NCI-H748 (cell line): ENCODE measurements around the gene HSPA12A.

Experiments
- DNase-seq: peaks from one replicate; lab custom pipeline; 2025; ENCODE audit not compliant: unreplicated experiment; lab: John Stamatoyannopoulos, UW

Gene HSPA12A

GRCh38 chr10:116744163-116744753 is 1.9 kb upstream of the HSPA12A start:
- DNase-seq, result peak; percentile 9

DNA sequence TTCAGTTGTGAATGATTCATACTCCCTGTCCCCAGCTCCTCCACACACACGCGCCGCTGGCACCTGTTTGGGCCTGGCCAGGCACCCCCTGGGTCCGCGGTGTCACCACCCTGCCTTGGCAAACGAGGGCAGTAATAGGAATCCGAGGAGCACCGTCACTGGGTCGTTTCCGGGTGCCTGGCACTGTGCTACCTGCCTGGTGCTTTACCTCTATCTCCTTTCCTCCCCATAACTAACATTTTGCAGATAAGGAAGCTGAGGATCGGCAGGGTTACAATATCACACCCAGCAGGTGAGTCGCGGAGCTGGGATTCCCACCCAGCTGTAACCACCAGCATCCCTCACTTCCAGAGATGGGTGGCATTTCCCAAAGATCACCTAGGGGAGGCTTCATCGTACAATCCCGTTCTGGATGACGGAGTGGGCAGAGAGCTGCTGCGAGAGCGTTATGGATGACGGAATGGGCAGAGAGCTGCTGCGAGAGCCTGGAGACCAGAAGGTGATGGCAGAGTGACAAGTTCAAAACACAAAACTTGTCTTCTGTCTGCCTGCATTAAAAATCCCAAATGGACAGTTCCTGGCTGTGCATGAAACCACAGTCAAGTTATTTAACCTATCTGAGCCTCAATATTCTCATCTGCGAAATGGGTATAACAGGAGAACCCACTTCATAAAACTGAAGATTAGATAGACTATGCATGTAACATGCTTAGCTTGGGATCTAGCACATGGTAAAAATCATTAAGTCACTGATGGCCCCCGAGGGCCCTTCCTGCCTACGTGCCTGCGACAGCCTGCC is 1.1 kb upstream of the HSPA12A start:
- no peak for DNase-seq

- peak; percentile 16 for DNase-seq
These were observed 695 bp downstream of the HSPA12A start for GRCh38 chr10:116741391-116742351.

DNA sequence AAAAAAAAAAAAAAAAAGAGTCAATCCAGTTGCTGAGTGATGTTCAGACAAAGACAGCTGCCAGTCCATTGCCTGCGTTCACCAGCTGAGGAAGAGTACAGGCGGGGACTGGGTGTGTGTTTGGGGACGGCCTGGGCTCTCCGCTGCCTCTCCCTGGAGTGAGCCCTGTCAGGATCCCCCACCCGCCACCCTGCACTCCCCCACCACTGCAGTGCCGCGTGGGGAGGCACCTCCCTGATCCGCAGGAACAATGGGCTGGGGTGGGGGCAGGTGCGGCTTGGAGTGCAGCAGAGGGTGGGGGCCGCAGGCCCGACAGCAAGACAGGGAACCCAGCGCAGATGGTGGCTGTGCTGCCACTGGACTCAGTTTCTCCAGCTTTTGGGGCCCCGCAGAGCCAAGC is 1.4 kb downstream of the HSPA12A start:
- DNase-seq, result no peak

GRCh38 chr10:116738339-116738738 is 4.0 kb downstream of the HSPA12A start:
- no peak for DNase-seq

DNA sequence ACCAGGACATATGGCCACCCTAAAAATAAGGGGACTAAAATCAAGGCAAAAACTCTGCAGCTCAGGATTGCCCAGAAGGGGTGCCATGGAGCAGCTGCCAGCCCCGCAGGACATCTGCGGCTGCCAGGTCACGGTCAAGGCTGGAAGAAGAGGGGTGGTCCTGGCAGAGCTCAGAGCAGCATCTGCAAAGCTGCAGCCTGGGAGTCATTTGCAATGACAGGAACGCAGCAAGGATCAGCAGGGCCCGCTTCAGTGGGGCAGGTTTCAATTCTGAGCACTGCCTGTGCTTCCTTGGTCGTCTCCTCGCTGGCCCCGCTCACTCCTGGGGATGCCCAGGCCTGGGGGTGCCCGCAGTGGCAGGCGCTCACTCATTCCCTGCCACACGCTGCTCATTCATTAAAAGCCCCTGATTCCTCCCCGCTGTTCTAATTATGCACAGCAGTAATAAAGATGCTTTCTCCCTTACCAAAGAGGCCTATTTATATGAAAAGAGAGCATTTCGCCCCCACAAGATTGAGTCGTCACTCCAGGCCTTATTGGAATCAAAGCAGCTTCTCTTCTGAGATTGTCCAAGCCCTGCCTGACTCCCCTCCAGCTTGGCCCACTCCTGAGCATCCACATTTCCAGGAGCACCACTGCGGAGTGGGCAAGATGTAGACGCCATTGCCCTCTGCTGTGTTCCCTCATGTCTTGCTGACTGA is 4.6 kb downstream of the HSPA12A start:
- no peak for DNase-seq

DNA sequence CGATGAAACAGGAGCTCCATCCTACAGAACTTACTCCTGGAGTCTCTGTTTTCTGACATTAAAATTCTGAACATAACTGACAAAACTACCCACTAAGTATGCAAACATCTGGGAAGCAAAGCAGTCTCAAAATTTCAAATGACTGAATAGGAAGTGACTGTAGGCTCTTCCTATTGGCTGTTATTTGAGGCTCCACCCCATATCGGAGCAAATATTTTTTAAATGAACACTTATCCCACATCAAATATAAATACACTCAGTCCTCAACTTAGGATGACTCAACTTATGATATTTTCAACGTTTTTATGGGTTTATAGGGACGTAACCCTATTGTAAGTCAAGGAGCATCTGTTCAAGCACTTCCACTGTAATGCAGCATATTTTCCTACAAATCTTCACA is 8.8 kb downstream of the HSPA12A start:
- DNase-seq, result no peak

DNA sequence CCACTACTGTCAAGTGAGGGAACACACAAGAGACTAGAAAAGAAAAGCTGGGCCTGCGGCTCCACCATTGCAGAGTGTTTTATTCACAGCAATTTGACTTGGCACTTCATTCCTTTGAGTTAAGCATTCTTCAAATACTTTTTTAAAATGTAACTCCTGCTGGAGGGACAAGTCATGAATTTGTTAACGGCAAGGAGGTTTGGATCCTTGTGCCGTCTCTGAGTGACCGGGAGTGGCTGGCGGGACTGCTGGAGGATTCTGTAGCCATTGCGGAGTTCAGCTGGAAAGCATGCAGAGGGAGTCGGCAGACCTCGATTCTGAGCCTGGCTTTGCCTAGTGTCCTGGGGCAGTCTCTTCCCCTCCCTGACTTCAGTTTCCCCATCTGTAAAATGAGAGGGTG is 9.8 kb downstream of the HSPA12A start:
- DNase-seq, result no peak

DNA sequence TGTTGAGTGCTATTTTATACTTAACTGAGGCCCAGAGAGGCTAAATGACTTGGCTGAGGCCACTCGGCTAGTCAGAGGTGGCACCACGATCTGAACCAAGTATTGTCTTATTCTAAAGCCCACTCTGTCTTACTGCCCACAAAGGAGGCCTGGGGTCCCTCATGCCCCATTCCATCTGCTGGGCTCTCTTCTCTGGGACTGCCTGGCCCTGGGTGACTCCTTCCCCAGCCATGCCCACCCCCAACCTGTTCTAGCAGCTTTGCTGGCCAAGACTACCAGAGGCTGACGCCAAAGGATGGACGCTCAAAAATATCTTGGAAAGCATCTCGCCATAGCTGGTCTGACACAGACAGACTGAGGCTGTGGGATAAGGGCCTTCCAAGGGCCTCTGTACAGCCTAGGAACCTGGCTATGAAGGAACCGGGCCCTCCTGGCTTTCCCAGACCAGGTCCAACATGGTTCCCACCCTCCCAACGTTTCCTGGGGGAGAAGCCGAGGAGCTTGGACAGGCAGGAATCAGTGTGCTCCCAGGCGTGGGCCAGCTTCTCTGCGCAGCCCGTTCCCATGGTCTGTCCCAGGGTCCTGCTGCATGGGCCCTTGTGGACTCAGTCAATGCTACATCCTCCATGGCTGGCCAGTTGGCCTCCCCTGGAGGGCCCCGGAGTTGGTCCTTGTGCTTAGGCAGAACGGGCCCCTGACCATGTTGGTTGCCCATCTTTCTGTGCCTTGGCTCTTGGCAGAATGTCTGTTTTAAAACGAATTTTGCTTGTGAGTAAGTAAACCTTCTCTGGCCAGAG is 11.7 kb downstream of the HSPA12A start:
- DNase-seq, result no peak

GRCh38 chr10:116729243-116729642 is 13.1 kb downstream of the HSPA12A start:
- DNase-seq, result no peak

GRCh38 chr10:116728526-116729096 is 13.8 kb downstream of the HSPA12A start:
- no peak for DNase-seq

GRCh38 chr10:116723428-116724281 is 18.7 kb downstream of the HSPA12A start:
- DNase-seq, result no peak

DNA sequence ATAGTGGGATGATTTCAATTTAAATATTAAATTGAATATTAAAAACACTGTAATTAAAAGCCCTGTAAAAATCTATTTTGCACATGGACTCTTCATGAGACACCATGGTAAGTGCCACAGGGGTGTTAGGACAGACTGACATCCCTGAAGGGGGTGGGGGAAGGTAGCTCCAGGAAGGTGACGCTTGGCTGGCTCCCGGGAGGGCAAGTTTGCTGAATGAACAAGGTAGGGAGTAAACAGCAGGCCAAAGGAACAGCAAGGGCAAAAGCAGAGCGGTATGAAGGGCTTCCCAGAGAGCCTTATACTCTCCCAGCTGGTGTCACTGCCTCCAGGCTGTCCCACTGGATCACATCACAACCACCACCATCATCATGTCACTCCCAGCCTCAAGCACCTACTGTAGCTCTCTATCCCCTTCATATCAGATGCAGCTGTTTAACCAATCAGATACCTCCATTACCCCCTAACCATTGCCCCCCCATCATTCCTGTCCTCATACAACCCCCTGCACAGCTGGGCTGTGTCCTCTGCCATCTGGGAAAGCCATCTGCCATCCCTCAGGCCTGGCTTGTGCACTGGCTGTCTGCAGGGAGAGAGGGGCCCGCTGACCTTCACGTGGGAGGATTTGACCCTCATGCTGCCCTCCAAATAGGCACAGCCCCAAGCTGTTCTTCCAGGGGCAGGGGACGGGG is 19.5 kb downstream of the HSPA12A start:
- no peak for DNase-seq

- DNase-seq, result no peak
These were observed 20.6 kb downstream of the HSPA12A start for GRCh38 chr10:116721547-116722392.

GRCh38 chr10:116720668-116721546 is 21.5 kb downstream of the HSPA12A start:
- DNase-seq, result no peak

DNA sequence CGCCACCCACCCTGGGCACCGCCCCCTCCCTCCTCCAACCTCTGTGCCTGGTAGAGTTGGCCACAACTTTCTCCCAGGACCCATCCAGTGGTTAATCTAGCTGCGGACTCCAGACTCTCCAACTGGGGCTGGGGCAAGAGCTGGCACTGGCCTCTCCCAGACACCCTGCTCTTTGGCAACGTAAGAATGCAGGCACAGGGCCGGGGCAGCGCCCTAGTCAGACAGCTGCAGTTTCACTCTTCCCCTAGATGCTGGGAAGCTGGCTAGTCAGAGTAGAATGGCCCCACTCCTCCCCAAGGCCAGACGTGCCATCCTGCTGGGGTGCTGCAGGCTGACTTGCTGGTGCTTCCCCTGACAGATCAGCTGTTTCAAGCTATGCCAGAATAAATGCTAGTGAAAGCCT is 22.1 kb downstream of the HSPA12A start:
- DNase-seq, result no peak
